Uterus (tissue), 2 donors: ENCODE data around the gene NHLH1.

Experiments used
- POLR2A ChIP-seq, 2 donors: fragments of 450-650 bp; IDR thresholded peaks; one replicate each; pipeline ENCODE4 v1.6.1; 2016; ENCODE audit warnings: antibody characterized with exemption in 2 of 2, mild to moderate bottlenecking in 1 of 2, moderate library complexity in 1 of 2
- TF ChIP-seq, protein P1 (sequence below), 4 experiments: fragments of 200-600 bp in 2 of 4; fragments of 450-650 bp in 2 of 4; sonication (generic) in 2 of 4; IDR thresholded peaks; one replicate each; pipeline ENCODE4 v1.5.1; 2016 to 2019; ENCODE audit warnings: antibody characterized with exemption in 4 of 4, mild to moderate bottlenecking in 2 of 4, moderate library complexity in 1 of 4

DNA sequence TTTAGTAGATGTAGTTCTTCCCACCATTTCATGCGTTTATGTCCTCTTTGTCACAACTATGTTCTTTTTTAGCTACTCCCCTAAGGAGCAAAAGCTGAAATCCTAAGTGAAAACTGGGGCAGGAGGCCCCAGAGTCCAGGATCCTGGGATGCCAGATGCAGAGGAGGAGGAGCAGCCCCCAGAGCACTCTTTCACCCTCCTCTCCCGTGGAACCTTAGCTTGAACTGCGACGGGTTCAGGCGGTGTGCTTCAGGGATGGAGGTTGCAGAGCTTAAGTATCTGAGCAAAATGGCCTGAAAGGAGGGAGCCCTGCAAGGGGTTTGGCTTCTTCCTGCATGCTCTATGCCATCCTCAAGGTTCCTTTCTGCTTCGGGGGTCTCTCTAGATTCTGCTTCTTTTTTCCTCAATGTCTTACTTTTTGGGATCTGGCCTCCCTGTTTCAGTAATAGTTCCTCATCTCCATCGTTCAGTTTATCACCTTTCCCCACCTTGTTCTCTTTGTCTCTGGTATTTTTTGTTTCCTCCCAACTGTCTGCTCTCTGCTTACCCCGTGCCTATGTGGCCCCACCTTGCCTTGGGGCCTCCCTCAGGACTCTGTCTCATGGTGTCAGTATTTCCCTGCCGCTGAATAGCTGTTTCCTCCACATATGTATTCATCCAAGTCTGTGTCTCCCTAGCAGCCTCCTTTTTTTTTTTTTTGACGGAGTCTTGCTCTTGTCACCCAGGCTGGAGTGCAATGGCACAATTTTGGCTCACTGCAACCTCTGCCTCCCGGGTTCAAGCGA is 2.7 kb upstream of the NHLH1 start:
- TF ChIP-seq, protein P1, sequence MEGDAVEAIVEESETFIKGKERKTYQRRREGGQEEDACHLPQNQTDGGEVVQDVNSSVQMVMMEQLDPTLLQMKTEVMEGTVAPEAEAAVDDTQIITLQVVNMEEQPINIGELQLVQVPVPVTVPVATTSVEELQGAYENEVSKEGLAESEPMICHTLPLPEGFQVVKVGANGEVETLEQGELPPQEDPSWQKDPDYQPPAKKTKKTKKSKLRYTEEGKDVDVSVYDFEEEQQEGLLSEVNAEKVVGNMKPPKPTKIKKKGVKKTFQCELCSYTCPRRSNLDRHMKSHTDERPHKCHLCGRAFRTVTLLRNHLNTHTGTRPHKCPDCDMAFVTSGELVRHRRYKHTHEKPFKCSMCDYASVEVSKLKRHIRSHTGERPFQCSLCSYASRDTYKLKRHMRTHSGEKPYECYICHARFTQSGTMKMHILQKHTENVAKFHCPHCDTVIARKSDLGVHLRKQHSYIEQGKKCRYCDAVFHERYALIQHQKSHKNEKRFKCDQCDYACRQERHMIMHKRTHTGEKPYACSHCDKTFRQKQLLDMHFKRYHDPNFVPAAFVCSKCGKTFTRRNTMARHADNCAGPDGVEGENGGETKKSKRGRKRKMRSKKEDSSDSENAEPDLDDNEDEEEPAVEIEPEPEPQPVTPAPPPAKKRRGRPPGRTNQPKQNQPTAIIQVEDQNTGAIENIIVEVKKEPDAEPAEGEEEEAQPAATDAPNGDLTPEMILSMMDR (IDR thresholded peaks at IDR 0.05) = no peak
- TF ChIP-seq POLR2A (IDR thresholded peaks at IDR 0.05) = no peak
